Liver (tissue), 3 donors: Measurements from ENCODE around the gene C10orf62.

Source experiments
- ATF3 ChIP-seq: IDR thresholded peaks from 2 replicates; pipeline ENCODE4 v1.6.1; 2016; ENCODE audit warnings: antibody characterized with exemption
- CTCF ChIP-seq: fragments of 150-350 bp; IDR thresholded peaks from 2 replicates; pipeline ENCODE4 v1.5.1; 2017; ENCODE audit warnings: improper control_type of control experiment, low read depth, low read length; ENCODE audit not compliant: missing input control
- RAD21 ChIP-seq, 2 donors: IDR thresholded peaks; 2 replicates each; pipeline ENCODE4 v1.6.1; 2016; ENCODE audit warnings: antibody characterized with exemption in 2 of 2, mild to moderate bottlenecking in 2 of 2
- SP1 ChIP-seq: IDR thresholded peaks from 2 replicates; pipeline ENCODE4 v1.6.1; 2018; ENCODE audit warnings: antibody characterized with exemption, mild to moderate bottlenecking
- TAF1 ChIP-seq: conservative IDR thresholded peaks from 2 replicates; pipeline ENCODE4 v1.6.1; 2016; ENCODE audit warnings: antibody characterized with exemption, mild to moderate bottlenecking
- YY1 ChIP-seq: IDR thresholded peaks from 2 replicates; pipeline ENCODE4 v1.6.1; 2016; ENCODE audit warnings: antibody characterized with exemption, mild to moderate bottlenecking
- donor health status: healthy.
- donor health status: healthy.

DNA sequence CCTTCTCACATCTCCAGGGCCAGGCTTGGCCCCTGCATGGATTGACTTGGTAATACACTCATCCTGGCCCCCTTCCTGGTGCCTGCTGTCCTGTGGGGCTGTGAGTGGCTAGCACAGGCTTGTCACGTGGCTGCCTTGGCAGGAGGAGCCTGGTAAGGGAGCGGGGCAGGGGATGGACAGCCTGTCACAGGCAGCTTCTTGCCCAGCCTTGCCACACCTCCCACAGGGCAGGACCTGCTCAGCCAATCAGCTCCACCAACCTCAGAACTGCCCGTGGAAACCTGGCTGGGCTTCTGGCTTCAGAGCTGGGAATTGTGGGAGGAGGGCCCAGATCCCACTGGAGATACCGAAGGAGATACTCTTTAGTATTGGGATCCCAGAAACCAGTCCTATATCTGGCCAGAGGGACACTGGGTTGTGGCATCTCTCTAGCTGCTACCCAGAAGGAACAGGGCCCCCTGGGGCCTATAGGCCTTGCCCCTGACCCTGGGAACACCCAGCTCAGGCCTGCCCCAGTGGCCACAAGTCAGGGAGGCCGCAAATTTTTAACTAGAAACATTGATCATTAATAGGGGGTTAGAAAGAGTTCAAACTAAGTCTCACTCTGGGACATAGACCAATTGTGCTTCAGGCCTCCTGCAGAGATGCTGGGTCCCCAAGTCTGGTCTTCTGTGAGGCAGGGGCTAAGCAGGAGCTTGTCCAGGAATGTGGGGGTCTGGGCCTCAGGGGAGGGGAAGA, 5.3 kb upstream of the C10orf62 start, which contains the start of gene HOGA1:
- TF ChIP-seq CTCF (no peak), YY1 (peak; percentile 74), SP1 (peak; percentile 92), RAD21 (IDR thresholded peaks at IDR 0.05) (peak in 1 of 2 donors; percentile 30), TAF1 (peak; percentile 61), ATF3 (peak; percentile 44)
